Measurements from ENCODE around the gene RASSF3. TPM values are rescaled to one million over a fixed set of nuclear protein-coding genes. Genes with fewer than 3 reads are reported as not detected.
"Not testable (repeated sequence)": the region's sequence is repeated elsewhere in the genome, so short reads cannot be mapped to it uniquely, and the experiment has no call there.

RASSF3 gene
- total RNA-seq, 1 donor from 2014 or later: 143 TPM

GRCh38 chr12:64625243-64626077 is 15.2 kb downstream of the RASSF3 start:
- intact Hi-C loops (cut with micrococcal nuclease): no loop called here
- DNase-seq (peak; percentile 72), ATAC-seq (peak; percentile 97)

GRCh38 chr12:64626588-64626987 is 16.3 kb downstream of the RASSF3 start:
- DNase-seq; ATAC-seq; intact Hi-C loops (cut with micrococcal nuclease): not testable (repeated sequence)

- DNase-seq: no peak
- peak; percentile 50 for ATAC-seq
- intact Hi-C loops (cut with micrococcal nuclease): no loop called here
Measured at GRCh38 chr12:64627771-64628170, 17.5 kb downstream of the RASSF3 start.

GRCh38 chr12:64631197-64631596 is 20.9 kb downstream of the RASSF3 start:
- ATAC-seq: no peak
- intact Hi-C loops (cut with micrococcal nuclease): no loop called here

GRCh38 chr12:64633011-64633939 is 23.0 kb downstream of the RASSF3 start:
- intact Hi-C loops (cut with micrococcal nuclease): no loop called here
- no peak for ATAC-seq
- no peak for DNase-seq

More at GRCh38 chr12:64631197-64631596, 20.9 kb downstream of the RASSF3 start:
- DNase-seq: no peak

GRCh38 chr12:64633940-64634337 is 23.6 kb downstream of the RASSF3 start:
- intact Hi-C loops (cut with micrococcal nuclease): no loop called here
- ATAC-seq: peak; percentile 78

GRCh38 chr12:64634508-64635092 is 24.3 kb downstream of the RASSF3 start:
- intact Hi-C loops (cut with micrococcal nuclease): no loop called here
- peak; percentile 47 for ATAC-seq
- no peak for DNase-seq

More at GRCh38 chr12:64633940-64634337, 23.6 kb downstream of the RASSF3 start:
- DNase-seq: peak; percentile 60

- ATAC-seq: no peak
- intact Hi-C loops (cut with micrococcal nuclease): no loop called here
- no peak for DNase-seq
Measured at GRCh38 chr12:64635356-64635998, 25.2 kb downstream of the RASSF3 start.

- ATAC-seq: no peak
- intact Hi-C loops (cut with micrococcal nuclease): no loop called here
- no peak for DNase-seq
Measured at GRCh38 chr12:64636856-64637255, 26.6 kb downstream of the RASSF3 start.

- ATAC-seq: no peak
- intact Hi-C loops (cut with micrococcal nuclease): no loop called here
- no peak for DNase-seq
Measured at GRCh38 chr12:64639466-64639865, 29.2 kb downstream of the RASSF3 start.

GRCh38 chr12:64646318-64646717 is 36.0 kb downstream of the RASSF3 start:
- DNase-seq: no peak
- ATAC-seq: no peak
- intact Hi-C loops (cut with micrococcal nuclease): no loop called here

GRCh38 chr12:64649487-64649886 is 39.2 kb downstream of the RASSF3 start:
- DNase-seq: no peak
- intact Hi-C loops (cut with micrococcal nuclease): no loop called here
- ATAC-seq: no peak

- intact Hi-C loops (cut with micrococcal nuclease): no loop called here
- peak; percentile 75 for ATAC-seq
- no peak for DNase-seq
Measured at GRCh38 chr12:64650762-64651161, 40.5 kb downstream of the RASSF3 start.

- DNase-seq: no peak
- intact Hi-C loops (cut with micrococcal nuclease): no loop called here
- ATAC-seq: no peak
Measured at GRCh38 chr12:64652346-64652745, 42.1 kb downstream of the RASSF3 start.

- intact Hi-C loops (cut with micrococcal nuclease): no loop called here
Measured at GRCh38 chr12:64653123-64653522, 42.8 kb downstream of the RASSF3 start.

GRCh38 chr12:64653907-64654306 is 43.6 kb downstream of the RASSF3 start:
- intact Hi-C loops (cut with micrococcal nuclease); DNase-seq; ATAC-seq: not testable (repeated sequence)

More at GRCh38 chr12:64653123-64653522, 42.8 kb downstream of the RASSF3 start:
- no peak for DNase-seq
- ATAC-seq: no peak

GRCh38 chr12:64655141-64655540 is 44.8 kb downstream of the RASSF3 start:
- DNase-seq (no peak), ATAC-seq (no peak)
- intact Hi-C loops (cut with micrococcal nuclease): no loop called here

- ATAC-seq (no peak), DNase-seq (no peak)
- intact Hi-C loops (cut with micrococcal nuclease): no loop called here
Measured at GRCh38 chr12:64656429-64656828, 46.1 kb downstream of the RASSF3 start.

GRCh38 chr12:64658892-64659481 is 48.7 kb downstream of the RASSF3 start:
- no peak for DNase-seq
- ATAC-seq: peak; percentile 55
- intact Hi-C loops (cut with micrococcal nuclease): no loop called here

Measured in left ventricle myocardium superior (tissue), 1 donor.